SU-DHL-6 (cell line): ENCODE measurements around the gene LEP.

ENCODE experiments used
- H2AFZ ChIP-seq: fragments of 200-600 bp; sonication (generic); 2 replicates; pipeline ENCODE4 v1.6.1; 2014; ENCODE audit warnings: low read depth, mild to moderate bottlenecking, moderate library complexity, mixed read lengths, antibody characterized with exemption, low read length; ENCODE audit not compliant: severe bottlenecking
- H3F3A ChIP-seq: fragments of 200-600 bp; shearing (Covaris generic); 2 replicates; pipeline ENCODE4 v1.6.0; 2016; ENCODE audit warnings: antibody characterized with exemption, mild to moderate bottlenecking; ENCODE audit not compliant: insufficient read depth
- H3K27ac ChIP-seq: fragments of 200-600 bp; sonication (generic); 2 replicates; pipeline ENCODE4 v1.5.1; 2016; ENCODE audit warnings: low read depth, mild to moderate bottlenecking, low read length, moderate library complexity, mixed read lengths
- H3K27me3 ChIP-seq: fragments of 200-600 bp; sonication (generic), shearing (Covaris generic); 2 replicates; pipeline ENCODE4 v1.6.0; 2014; ENCODE audit warnings: mild to moderate bottlenecking, low read length
- H3K36me3 ChIP-seq: fragments of 200-600 bp; sonication (generic); 2 replicates; pipeline ENCODE4 v1.6.1; 2014; ENCODE audit warnings: mild to moderate bottlenecking, low read length, mixed read lengths
- H3K4me2 ChIP-seq: fragments of 300-600, 200-600 bp; shearing (Covaris generic), sonication (generic); 2 replicates; pipeline ENCODE4 v1.6.0; 2014; ENCODE audit warnings: low read length, low read depth, mild to moderate bottlenecking; ENCODE audit not compliant: poor library complexity, severe bottlenecking
- H3K4me3 ChIP-seq: fragments of 200-600 bp; sonication (generic); 2 replicates; pipeline ENCODE4 v1.5.1; 2014; ENCODE audit warnings: antibody characterized with exemption, low read length, mild to moderate bottlenecking, mixed read lengths; ENCODE audit not compliant: insufficient read depth, poor library complexity, severe bottlenecking
- H3K79me2 ChIP-seq: fragments of 200-600 bp; sonication (generic); 2 replicates; pipeline ENCODE4 v1.6.1; 2014; ENCODE audit warnings: mild to moderate bottlenecking, low read length, moderate library complexity; ENCODE audit not compliant: insufficient read depth
- H3K9ac ChIP-seq: fragments of 200-600 bp; sonication (generic); 2 replicates; pipeline ENCODE4 v1.7.0; 2014; ENCODE audit warnings: mild to moderate bottlenecking, low read length
- H3K9me2 ChIP-seq: fragments of 200-600 bp; sonication (generic); replicated peaks from 2 replicates; pipeline ENCODE4 v1.6.1; 2014; ENCODE audit warnings: low read length; ENCODE audit not compliant: insufficient read depth
- H3K9me3 ChIP-seq: fragments of 200-600 bp; sonication (generic); 2 replicates; pipeline ENCODE4 v1.6.1; 2014; ENCODE audit warnings: low read length, mixed read lengths; ENCODE audit not compliant: insufficient read depth
- H4K20me1 ChIP-seq: fragments of 200-600 bp; sonication (generic); 2 replicates; pipeline ENCODE4 v1.6.1; 2014; ENCODE audit warnings: low read depth, mild to moderate bottlenecking, antibody characterized with exemption, low read length, moderate library complexity, mixed read lengths
- EZH2phosphoT487 ChIP-seq: fragments of 200-600 bp; sonication (generic), shearing (Covaris generic); conservative IDR thresholded peaks from 2 replicates; pipeline ENCODE4 v1.6.1; 2018; ENCODE audit warnings: mild to moderate bottlenecking, antibody characterized with exemption, low read length, moderate library complexity, mixed read lengths
- TF ChIP-seq, protein P1 (sequence below): fragments of 200-600 bp; sonication (generic); IDR thresholded peaks from one replicate; pipeline ENCODE4 v1.5.1; 2017; ENCODE audit warnings: antibody characterized with exemption, mild to moderate bottlenecking, low read length, moderate library complexity; ENCODE audit not compliant: insufficient read depth, poor library complexity, severe bottlenecking

The LEP gene

GRCh38 chr7:128215281-128215680 is 25.8 kb upstream of the LEP start:
- no peak overlapping the region for H3K9ac ChIP-seq
- no peak overlapping the region for H3K27ac ChIP-seq
- H2AFZ ChIP-seq: no peak overlapping the region
- H3K27me3 ChIP-seq: no peaks in the 10 kb centered on the region
- no peaks in the 10 kb centered on the region for H3K79me2 ChIP-seq
- no peaks in the 10 kb centered on the region for H4K20me1 ChIP-seq
- H3K9me2 ChIP-seq: no peaks in the 10 kb centered on the region
- no peak overlapping the region for H3K4me2 ChIP-seq
- TF ChIP-seq, protein P1, sequence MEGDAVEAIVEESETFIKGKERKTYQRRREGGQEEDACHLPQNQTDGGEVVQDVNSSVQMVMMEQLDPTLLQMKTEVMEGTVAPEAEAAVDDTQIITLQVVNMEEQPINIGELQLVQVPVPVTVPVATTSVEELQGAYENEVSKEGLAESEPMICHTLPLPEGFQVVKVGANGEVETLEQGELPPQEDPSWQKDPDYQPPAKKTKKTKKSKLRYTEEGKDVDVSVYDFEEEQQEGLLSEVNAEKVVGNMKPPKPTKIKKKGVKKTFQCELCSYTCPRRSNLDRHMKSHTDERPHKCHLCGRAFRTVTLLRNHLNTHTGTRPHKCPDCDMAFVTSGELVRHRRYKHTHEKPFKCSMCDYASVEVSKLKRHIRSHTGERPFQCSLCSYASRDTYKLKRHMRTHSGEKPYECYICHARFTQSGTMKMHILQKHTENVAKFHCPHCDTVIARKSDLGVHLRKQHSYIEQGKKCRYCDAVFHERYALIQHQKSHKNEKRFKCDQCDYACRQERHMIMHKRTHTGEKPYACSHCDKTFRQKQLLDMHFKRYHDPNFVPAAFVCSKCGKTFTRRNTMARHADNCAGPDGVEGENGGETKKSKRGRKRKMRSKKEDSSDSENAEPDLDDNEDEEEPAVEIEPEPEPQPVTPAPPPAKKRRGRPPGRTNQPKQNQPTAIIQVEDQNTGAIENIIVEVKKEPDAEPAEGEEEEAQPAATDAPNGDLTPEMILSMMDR: no peak
- TF ChIP-seq EZH2phosphoT487: no peak
- no peaks in the 10 kb centered on the region for H3K36me3 ChIP-seq
- H3F3A ChIP-seq: no peaks in the 10 kb centered on the region
- no peaks in the 10 kb centered on the region for H3K9me3 ChIP-seq
- no peak overlapping the region for H3K4me3 ChIP-seq

GRCh38 chr7:128215739-128216138 is 25.3 kb upstream of the LEP start:
- H3K9ac ChIP-seq: no peak overlapping the region
- H3K4me2 ChIP-seq: no peak overlapping the region
- no peak overlapping the region for H3K27ac ChIP-seq
- no peaks in the 10 kb centered on the region for H3K9me2 ChIP-seq
- H3F3A ChIP-seq: no peaks in the 10 kb centered on the region
- no peaks in the 10 kb centered on the region for H4K20me1 ChIP-seq
- no peak overlapping the region for H3K4me3 ChIP-seq
- TF ChIP-seq, protein P1: no peak
- TF ChIP-seq EZH2phosphoT487: no peak
- no peak overlapping the region for H2AFZ ChIP-seq
- H3K9me3 ChIP-seq: no peaks in the 10 kb centered on the region
- no peaks in the 10 kb centered on the region for H3K27me3 ChIP-seq
- H3K36me3 ChIP-seq: no peaks in the 10 kb centered on the region
- H3K79me2 ChIP-seq: no peaks in the 10 kb centered on the region

DNA sequence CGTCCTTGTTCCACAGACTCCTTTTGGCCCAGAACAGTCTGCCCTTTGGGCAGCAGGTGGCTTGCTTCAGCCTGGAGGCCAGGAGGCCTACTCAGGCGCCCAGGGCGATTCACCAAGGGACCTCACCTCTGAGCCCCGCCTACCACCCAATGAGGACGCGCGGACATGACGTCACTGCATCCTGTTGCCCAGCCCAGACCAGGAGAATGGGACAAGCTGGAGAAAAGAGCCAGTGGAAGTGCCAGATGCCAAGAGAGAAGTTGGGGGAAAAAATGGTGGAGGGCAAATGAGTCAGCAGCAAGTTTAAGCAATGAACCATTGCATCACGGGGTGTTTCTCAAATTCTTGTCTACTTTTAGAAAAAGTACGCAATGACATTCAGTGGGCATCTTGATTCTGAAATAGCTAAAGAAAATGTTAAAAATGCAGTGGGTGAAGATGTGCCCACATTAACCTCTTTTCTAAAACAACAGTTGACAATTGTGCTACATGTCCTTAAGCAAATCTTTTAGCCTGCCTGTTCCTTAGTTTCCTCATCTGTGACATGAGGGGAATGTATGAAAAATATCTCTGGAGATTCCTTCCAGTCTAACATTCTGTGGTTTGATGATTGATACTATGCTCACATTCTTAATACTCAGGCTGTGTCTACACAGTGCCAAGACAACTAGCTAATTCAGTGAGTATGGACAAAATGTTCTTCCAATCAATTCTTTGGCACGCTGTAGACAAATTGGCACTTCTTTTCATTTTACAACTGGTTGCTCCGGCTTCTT is 23.9 kb upstream of the LEP start:
- H3K4me2 ChIP-seq: no peak overlapping the region
- no peak overlapping the region for H3K27ac ChIP-seq
- TF ChIP-seq, protein P1: no peak
- no peak for TF ChIP-seq EZH2phosphoT487
- no peaks in the 10 kb centered on the region for H3K9me2 ChIP-seq
- no peaks in the 10 kb centered on the region for H4K20me1 ChIP-seq
- no peaks in the 10 kb centered on the region for H3K27me3 ChIP-seq
- H3K79me2 ChIP-seq: no peaks in the 10 kb centered on the region
- no peak overlapping the region for H3K4me3 ChIP-seq
- no peaks in the 10 kb centered on the region for H3K36me3 ChIP-seq
- no peaks in the 10 kb centered on the region for H3K9me3 ChIP-seq
- no peaks in the 10 kb centered on the region for H3F3A ChIP-seq
- H2AFZ ChIP-seq: no peak overlapping the region
- no peak overlapping the region for H3K9ac ChIP-seq
